ENCODE results near the gene UQCRHL. TPM values are rescaled to one million over a fixed set of nuclear protein-coding genes. Genes with fewer than 3 reads are reported as not detected.
A peak's percentile ranks its signal among the peaks of the same experiment; 100 is the strongest.
"Not testable (repeated sequence)": the region's sequence is repeated elsewhere in the genome, so short reads cannot be mapped to it uniquely, and the experiment has no call there.

Gene UQCRHL
- total RNA-seq, result 6.2 TPM
- long read RNA-seq, result 0 reads

DNA sequence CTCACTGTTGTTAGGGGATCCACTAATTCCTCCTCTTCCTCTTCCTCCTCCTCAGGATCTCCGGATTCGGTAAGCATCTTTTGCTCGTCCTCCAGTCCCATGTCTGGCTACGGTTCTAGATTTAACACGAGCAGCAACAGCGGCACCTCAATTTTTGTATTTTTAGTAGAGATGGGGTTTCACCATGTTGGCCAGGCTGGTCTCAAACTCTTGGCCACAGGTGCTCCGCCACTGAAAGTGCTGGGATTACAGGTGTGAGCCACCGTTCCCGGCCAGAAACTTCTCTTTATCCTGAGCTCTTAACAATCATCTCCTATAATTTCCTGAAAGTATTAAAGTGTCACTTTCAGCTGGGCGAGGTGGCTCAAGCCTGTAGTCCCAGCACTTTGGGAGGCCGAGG, at the start of gene UQCRHL:
Gene UQCRHL (minus strand): TSS at position 101 of the 400 bp plus-strand sequence. CDS start 0 bp downstream, at position 101.
- DNase-seq (ENCODE audit: missing footprints); intact Hi-C loops (cut with DNase I); ATAC-seq: not testable (repeated sequence)

DNA sequence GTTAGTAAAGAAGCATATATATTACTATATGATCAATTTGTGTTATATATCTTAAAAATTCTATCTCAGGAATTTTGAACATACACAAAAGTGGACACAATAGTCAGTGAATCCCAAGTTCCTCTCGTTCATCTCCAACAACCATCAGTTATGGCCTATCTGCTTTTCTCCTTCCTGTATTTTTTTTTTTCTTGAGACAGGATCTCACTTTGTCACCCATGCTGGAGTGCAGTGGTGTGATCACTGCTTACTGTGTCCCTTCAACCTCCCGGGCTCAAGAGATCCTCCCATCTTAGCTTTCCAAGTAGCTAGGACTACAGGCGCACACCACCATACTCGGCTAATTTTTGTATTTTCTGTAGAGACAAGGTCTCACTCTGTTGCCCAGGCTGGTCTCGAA, 49.4 kb upstream of the UQCRHL start:
- no peak for ATAC-seq
- intact Hi-C loops (cut with DNase I), result no loop called here
- no peak for DNase-seq (ENCODE audit: missing footprints)

DNA sequence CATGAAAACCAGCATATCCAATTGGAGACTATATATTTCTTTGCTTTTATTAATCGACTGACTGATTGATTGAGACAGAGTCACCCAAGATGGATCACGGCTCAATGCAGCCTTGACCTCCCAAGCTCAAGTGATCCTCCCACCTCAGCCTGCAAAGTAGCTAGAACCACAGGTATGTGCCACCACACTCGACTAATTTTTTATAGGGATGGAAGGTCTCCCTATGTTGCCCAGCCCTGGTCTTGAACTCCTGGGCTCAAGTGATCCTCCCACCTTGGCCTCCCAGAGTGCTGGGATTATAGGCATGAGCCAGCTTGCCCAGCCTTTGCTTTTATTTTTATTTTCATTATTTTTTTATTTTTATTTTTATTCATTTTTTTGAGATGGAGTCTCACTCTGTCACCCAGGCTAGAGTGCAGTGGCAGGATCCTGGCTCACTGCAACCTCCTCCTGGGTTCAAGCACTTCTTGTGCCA, 45.4 kb upstream of the UQCRHL start:
- intact Hi-C loops (cut with DNase I), result no loop called here

DNA sequence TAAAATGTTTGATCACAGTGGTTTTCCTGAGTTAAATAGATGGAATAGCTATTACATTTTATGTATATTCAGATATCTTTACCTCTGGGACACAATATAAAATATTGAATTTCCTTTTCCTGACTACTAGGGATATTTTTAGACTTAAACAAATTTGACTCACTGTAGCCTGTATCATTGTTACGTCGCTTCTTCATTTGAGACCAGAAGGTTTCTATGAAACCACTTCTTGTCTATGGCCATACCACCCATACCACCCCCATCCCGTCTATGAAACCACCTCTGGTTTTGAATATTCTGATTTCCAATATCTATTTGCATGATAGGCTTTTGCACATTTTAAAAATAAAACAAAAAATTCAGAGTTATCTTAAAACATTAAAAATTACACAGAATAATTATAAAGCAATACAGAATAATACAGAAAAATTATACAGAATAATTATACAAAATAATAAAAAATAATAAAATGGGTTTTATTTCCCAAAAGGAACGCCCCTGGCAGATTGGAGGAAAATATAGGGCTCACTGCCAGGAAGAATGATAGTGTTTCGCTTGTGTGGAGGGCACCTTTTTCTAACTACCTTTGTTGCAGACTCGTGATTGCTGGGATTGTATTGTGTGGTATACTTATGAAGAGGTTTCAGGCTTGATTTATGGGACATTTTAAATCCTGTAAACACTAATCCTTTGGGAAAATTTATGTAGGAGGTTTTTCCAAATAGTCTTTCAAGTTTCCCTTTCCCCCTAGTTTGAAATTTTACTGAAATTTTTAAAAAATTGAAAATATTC, 44.8 kb upstream of the UQCRHL start:
- DNase-seq (ENCODE audit: missing footprints), result no peak
- intact Hi-C loops (cut with DNase I), result no loop called here
- ATAC-seq, result no peak

More for the DNA sequence above, 45.4 kb upstream of the UQCRHL start:
- ATAC-seq, result no peak
- DNase-seq (ENCODE audit: missing footprints), result no peak

DNA sequence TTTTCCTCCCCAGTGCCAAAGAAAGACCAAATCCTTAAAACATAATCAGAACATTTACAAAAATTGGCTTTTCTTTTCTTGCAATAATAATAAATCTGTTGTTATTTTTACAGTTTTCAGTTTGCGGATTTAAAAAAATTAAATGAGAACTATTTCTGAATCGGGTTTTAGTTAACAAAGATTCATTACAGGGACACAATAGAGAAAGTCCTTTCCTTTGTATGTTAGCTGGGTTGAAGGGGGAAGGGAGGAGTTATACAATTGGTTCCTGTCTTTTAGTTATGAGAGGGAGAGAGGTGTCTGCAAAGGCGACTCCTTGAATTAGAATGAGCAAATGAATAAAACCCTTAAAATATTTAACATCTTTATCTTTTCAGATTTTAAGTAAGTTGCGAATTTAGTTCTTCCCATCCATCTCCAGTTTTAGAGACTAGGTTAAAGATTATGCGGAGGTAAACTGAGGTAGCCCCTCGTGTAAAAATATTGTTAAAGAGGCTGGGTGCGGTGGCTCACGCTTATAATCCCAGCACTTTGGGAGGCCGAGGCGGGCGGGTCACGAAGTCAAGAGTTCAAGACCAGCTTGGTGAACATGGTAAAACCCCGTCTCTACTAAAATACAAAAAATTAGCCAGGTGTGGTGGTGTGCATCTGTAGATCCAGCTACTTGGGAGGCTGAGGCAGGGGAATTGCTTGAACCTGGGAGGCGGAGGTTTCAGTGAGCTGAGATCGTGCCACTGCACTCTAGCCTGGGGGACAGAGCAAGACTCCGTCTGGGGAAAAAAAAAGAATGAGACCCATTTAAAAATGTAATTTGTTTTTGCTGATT, 44.0 kb upstream of the UQCRHL start:
- intact Hi-C loops (cut with DNase I), result no loop called here
- no peak for DNase-seq (ENCODE audit: missing footprints)
- no peak for ATAC-seq

DNA sequence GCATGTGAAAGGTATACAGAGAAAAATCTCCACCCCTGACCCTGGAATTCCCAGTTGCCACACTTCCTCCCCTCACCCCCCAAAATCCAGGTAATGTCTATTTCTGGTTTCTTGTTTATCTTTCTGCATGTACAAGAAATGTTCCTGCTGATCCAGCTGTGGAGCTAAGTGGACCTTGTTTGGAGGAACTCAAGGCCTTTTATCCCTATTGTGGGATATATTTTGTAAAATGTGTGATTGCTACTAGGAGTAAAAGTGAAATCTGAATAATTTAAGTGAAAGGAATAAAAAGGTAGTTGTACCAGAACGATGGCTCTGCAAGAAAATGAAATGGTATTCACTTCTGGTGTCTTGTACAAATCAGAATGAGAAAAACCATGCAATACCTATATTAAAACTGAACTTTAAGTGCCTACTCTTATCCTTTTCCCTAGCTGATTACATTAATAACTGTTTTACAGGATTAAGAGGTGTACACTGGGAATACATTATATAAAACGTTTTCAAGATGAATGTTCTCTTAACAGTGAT, 43.1 kb upstream of the UQCRHL start:
- intact Hi-C loops (cut with DNase I), result no loop called here
- DNase-seq (ENCODE audit: missing footprints) (no peak), ATAC-seq (no peak)

DNA sequence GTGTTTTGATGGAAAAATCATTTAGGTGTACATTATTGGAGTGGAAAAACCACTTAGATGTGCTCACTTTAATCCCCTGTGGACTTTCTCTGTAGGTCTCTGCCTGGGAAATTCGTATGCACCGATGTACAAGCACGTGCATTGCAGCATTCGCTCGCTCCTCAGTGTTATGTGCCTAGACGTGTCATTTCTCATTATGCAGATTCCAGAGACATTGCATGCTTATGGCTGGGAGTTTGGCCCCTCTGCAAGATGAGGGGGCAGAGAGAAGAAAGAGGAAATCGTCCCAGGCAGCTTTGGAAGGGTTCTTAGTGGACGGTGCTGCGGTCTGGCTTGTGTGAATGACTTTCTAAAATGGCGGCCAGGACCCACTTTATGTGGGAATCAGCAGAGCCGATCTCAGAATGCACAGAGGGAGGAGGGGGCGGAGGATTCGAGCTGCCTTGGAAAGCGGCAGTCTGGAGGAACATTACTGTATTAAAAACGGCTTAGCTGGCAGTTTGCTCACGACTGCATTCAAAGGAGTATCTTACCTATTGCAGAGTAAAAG, 42.4 kb upstream of the UQCRHL start:
- DNase-seq (ENCODE audit: missing footprints) (no peak), ATAC-seq (no peak)
- intact Hi-C loops (cut with DNase I), result loop anchor here (5.0 kb wide), 1 partner anchor 37 kb away; no protein-coding TSS in a partner anchor

DNA sequence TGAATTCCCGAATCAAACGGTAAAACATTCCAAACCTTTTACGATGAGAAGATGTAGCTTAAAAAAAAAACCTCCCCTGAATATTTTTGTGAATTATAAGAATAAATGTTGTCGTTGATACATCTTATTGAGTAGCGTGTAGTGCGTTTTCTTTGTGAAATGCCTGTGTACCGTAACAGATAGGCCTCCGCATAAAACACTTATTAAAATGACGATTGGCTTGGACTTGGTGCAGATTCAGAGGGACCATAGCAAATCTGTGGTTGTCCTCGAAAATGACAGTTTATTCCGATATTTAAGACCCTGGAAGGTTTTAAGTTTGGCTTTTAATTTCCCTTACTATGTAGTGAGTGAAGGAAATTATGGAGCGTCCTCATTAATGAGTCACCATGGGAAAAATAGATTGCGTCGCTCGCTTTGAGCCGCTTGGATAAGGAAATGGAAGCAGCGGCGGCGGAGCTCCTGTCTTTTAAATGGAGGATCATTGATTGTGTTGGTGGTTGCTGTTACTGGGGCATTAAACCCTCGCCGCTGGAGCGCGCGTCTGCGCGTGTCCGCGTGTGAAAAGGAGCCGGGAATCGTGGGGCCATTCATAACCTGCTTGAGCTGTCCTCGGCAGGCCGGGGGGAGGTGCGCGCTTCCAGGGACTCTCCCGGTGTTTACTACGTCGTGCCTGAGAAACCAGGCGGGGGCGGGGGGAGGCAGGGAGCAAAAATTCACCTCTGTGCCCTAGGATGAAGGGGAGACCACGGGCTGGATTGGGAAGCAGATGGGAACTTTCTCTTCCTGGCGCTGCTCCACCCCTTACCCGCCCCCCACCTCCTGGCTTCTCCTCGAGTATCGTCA, 41.7 kb upstream of the UQCRHL start:
- DNase-seq (ENCODE audit: missing footprints) (peak; percentile 92), ATAC-seq (peak; percentile 21)
- intact Hi-C loops (cut with DNase I), result loop anchor here (5.0 kb wide), 1 partner anchor 38 kb away; no protein-coding TSS in a partner anchor

DNA sequence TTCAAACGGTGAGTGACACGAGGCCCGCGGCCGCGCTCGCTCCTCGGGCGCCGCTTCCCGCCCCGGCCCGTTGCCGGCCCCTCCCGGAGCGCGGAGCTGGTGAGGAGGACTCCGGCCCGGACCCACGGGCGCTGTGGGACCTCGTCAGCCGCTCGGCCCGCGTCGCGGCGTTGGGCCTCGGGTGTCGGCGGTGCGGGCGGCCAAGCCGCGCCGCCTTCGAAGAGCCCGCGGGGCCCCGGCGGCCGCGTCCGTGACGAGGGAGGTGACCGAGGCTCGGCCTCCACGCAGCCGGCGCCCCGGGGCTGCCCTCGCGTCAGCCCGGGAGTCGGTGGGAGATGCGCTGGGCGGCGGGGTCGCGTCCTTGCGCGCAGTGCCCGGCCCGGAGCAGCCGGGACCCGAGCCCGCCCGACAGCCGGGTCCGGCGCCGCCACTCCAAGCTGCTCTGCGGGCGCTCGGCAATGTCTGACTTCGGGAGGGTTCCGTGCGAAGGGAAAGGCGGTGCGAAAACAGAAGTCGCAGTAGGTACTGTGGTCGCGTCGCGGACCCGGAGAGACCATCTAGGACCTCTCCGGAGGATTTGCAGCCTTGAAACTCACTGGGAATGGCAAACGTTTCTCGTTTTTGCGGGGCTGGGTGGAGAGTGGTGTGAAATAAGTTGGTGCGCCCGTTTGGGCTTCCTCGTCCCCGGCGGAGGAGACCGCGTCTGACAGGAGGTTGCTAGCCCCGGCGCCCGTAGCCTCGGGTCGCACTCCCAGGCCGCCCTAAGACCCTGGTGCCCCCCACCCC, 40.9 kb upstream of the UQCRHL start:
- peak; percentile 83 for DNase-seq (ENCODE audit: missing footprints)
- peak; percentile 8 for ATAC-seq
- intact Hi-C loops (cut with DNase I), result loop anchor here (5.0 kb wide), 1 partner anchor 39 kb away; no protein-coding TSS in a partner anchor

DNA sequence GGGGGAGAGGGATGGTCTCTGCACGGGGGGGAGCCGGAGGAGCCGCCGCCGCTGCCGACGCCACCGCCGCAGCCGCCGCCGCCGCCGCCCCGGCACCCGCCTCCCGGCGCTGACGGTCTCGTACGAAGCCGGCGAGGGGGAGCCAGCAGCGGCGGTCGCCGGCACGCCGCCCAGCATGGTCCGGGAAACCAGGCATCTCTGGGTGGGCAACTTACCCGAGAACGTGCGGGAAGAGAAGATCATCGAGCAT, 40.4 kb upstream of the UQCRHL start:
- ATAC-seq (no peak), DNase-seq (ENCODE audit: missing footprints) (no peak)
- intact Hi-C loops (cut with DNase I), result loop anchor here (1.0 to 5.0 kb wide), 2 partner anchors 13 to 39 kb away; no protein-coding TSS in a partner anchor

DNA sequence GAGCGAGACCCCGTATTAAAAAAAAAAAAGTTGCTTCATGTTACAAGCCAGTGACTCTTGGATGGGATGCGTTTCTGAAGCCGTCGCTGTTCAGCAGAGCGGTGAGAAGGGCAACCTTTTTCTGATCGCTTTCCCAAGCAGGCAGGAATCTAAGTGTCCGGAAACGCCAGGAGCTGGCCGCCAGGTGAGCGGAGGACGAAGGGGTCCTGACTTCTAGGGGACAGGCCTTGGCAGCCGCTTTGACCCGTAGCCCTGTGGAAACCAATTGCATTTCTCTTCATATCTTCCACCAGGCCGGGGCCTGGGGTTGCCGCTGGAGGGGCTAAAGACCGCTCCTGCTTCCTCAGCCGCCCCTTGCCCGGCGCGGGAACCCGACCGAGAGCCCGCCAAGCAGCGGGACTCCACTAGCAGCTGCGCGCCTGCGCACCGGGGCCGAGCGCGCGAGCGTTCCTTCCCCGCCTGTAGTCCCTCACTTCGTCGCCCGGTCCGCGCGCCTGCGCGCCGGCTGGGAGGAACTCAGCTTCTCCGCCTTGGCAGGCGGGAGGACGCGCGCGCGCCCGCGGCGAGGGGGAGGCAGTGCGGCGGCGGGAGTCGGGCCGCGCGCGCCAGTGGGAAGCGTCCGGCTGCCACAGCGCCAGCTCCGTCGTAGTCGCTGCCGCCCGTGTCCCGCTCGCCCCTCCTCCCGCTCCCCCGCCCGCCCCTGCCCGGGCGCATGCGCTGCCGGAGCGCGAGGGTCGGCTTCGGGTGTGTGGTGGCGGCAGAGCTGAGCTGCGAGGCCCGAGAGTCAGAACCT, 39.8 kb upstream of the UQCRHL start, which contains the start of gene SPEN:
Gene SPEN (plus strand): TSS at position 608 of the 793 bp plus-strand sequence. CDS start 361 bp downstream, outside the sequence.
- ATAC-seq (peak; percentile 95), DNase-seq (ENCODE audit: missing footprints) (peak; percentile 100)
- intact Hi-C loops (cut with DNase I), result loop anchor here (1.0 to 5.0 kb wide), 2 partner anchors 12 to 40 kb away; no protein-coding TSS in a partner anchor

DNA sequence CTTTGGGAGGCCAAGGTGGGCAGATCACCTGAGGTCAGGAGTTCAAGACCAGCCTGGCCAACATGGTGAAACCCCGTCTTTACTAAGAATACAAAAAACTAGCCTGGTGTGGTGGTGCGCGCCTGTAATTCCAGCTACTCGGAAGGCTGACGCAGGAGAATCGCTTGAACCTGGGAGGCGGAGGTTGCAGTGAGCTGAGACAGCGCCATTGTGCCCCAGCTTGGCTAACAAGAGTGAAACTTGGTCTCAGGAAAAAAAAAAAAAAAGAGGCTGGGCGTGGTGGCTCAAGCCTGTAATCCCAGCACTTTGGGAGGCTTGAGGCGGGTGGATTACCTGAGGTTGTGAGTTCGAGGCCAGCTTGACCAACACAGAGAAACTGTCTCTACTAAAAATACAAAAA, 38.6 kb upstream of the UQCRHL start:
- not testable (repeated sequence) for DNase-seq (ENCODE audit: missing footprints); ATAC-seq
- intact Hi-C loops (cut with DNase I), result loop anchor here (5.0 kb wide), 1 partner anchor 41 kb away; no protein-coding TSS in a partner anchor

DNA sequence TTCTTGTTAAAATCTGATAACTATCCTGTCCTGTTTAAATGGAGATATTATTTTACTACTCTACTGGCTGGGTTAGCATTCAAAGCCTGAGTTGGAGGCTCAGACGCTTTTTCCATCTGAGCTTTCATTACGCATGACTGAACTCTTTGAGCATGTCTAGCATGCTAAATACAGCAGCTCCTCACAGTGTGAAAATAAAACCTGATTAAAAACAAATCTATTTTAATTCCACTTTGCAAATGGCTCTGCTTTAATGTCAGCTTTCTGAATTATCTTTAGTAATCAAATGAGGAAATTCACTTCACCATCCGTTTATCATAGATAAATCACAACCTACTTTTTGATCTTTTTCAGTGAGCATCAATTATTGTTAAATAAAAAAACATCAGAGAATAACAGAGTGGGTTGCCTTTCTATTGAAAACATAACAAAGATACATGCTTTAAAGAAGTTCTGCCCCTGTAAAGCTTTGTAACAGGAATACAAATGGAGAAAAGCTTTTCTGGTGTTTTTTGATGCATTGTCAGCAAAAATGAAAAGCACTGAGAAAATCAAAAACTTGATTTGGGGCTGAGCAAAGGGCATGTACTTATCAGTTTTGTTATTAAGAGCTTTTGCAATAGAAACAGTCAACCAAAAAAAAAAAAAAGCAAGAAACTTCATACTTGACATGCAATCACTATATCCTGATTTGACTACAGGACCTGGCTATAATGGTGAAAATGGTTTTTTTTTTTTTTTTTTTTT, 36.5 kb upstream of the UQCRHL start:
- no peak for DNase-seq (ENCODE audit: missing footprints)
- intact Hi-C loops (cut with DNase I), result no loop called here
- ATAC-seq, result no peak

DNA sequence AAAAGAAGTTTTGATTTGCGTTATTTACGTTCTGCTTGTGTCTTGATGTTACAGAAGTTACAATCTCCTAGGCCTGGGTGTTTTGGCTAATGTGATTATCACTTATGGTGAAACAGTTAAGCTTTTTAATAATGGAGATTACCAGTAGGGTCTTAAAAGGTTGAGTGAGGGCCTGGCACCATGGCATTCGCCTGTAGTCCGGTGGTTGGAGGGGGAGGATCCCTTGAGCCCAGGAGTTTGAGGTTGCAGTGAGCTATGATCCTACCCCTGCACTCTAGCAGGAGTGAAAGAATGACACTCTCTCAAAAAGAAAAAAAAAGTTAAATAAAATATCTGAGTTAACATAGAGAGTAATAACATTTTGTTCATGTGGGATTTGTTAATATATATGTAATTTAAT, 31.3 kb upstream of the UQCRHL start:
- DNase-seq (ENCODE audit: missing footprints), result no peak
- ATAC-seq, result no peak
- intact Hi-C loops (cut with DNase I), result no loop called here

DNA sequence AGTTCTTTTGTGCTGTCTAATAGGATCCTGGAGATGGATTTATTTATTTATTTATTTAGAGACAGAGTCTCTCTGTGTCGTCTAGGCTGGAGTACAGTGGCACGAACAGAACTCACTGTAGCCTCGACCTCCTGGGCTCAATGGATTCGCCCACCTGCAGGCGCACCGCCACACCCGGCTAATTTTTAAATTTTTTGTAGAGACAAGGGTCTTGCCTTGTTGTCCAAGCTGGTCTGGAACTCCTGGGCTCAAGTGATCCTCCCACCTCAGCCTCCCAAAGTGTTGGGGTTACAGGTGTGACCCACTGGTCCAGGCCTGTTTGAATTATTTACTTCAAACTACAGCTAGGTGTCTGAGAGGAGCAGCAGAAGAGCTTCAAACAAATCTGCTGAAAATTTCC, 30.5 kb upstream of the UQCRHL start:
- ATAC-seq (no peak), DNase-seq (ENCODE audit: missing footprints) (no peak)
- intact Hi-C loops (cut with DNase I), result no loop called here
